GM21737 (cell line): ENCODE results near the gene TSSK6.
"Not testable (repeated sequence)": the region's sequence is repeated elsewhere in the genome, so short reads cannot be mapped to it uniquely, and the experiment has no call there.

Experiments used
- ATAC-seq: cut with Tn5 transposase; IDR thresholded peaks from one replicate; pipeline ENCODE4 v1.9.1; 2021; ENCODE audit warnings: mild to moderate bottlenecking, moderate library complexity; ENCODE audit not compliant: unreplicated experiment

The TSSK6 gene

GRCh38 chr19:19488875-19489690 is 26.3 kb downstream of the TSSK6 start:
- ATAC-seq, result no peak

GRCh38 chr19:19487950-19488874 is 27.1 kb downstream of the TSSK6 start:
- no peak for ATAC-seq

- no peak for ATAC-seq
Measured at GRCh38 chr19:19487077-19487949, 28.0 kb downstream of the TSSK6 start.

- no peak for ATAC-seq
Measured at GRCh38 chr19:19486343-19487076, 28.8 kb downstream of the TSSK6 start.

GRCh38 chr19:19485998-19486290 is 29.4 kb downstream of the TSSK6 start:
- ATAC-seq, result no peak

GRCh38 chr19:19485161-19485997 is 30.0 kb downstream of the TSSK6 start:
- ATAC-seq, result no peak

- no peak for ATAC-seq
Measured at GRCh38 chr19:19482809-19483596, 32.3 kb downstream of the TSSK6 start.

GRCh38 chr19:19480688-19481087 is 34.7 kb downstream of the TSSK6 start:
- no peak for ATAC-seq

- ATAC-seq, result no peak
Measured at GRCh38 chr19:19477705-19478383, 37.5 kb downstream of the TSSK6 start.

GRCh38 chr19:19475849-19476828 is 39.2 kb downstream of the TSSK6 start:
- ATAC-seq, result no peak

- no peak for ATAC-seq
Measured at GRCh38 chr19:19475015-19475765, 40.2 kb downstream of the TSSK6 start.

GRCh38 chr19:19472106-19472505 is 43.2 kb downstream of the TSSK6 start:
- ATAC-seq, result not testable (repeated sequence)

GRCh38 chr19:19471682-19472081 is 43.7 kb downstream of the TSSK6 start:
- ATAC-seq, result no peak

- ATAC-seq, result no peak
Measured at GRCh38 chr19:19470579-19470978, 44.8 kb downstream of the TSSK6 start.

GRCh38 chr19:19468424-19469050 is 46.8 kb downstream of the TSSK6 start:
- no peak for ATAC-seq

GRCh38 chr19:19466201-19466600 is 49.1 kb downstream of the TSSK6 start:
- ATAC-seq, result no peak
